Iris pigment epithelial cell (primary cell): ENCODE results near the gene LRRC37A2.
"Not testable (repeated sequence)": the region's sequence is repeated elsewhere in the genome, so short reads cannot be mapped to it uniquely, and the experiment has no call there.

ENCODE experiments used
- DNase-seq: peaks from one replicate; pipeline ENCODE4 v3.0.0-alpha.2; 2011; ENCODE audit warnings: low read depth

Gene LRRC37A2

GRCh38 chr17:46512168-46512567, at the start of gene LRRC37A2:
TSS of gene LRRC37A2 (plus strand) at chr17:46512468. CDS start at chr17:46512713, 245 bp downstream.
- not testable (repeated sequence) for DNase-seq

GRCh38 chr17:46467618-46468017, 44.6 kb upstream of the LRRC37A2 start:
- not testable (repeated sequence) for DNase-seq

- DNase-seq = not testable (repeated sequence)
Observed at GRCh38 chr17:46474489-46474888, 37.8 kb upstream of the LRRC37A2 start.

GRCh38 chr17:46475583-46475982, 36.7 kb upstream of the LRRC37A2 start:
- DNase-seq = not testable (repeated sequence)

GRCh38 chr17:46478823-46479222, 33.4 kb upstream of the LRRC37A2 start:
- not testable (repeated sequence) for DNase-seq

- DNase-seq = not testable (repeated sequence)
Observed at GRCh38 chr17:46481310-46481709, 31.0 kb upstream of the LRRC37A2 start.

GRCh38 chr17:46492021-46492420, 20.2 kb upstream of the LRRC37A2 start:
- not testable (repeated sequence) for DNase-seq

- DNase-seq = not testable (repeated sequence)
Observed at GRCh38 chr17:46499437-46500139, 12.7 kb upstream of the LRRC37A2 start.

GRCh38 chr17:46505896-46506295, 6.4 kb upstream of the LRRC37A2 start:
- DNase-seq = not testable (repeated sequence)

GRCh38 chr17:46534716-46535115, 22.4 kb downstream of the LRRC37A2 start:
- not testable (repeated sequence) for DNase-seq

- not testable (repeated sequence) for DNase-seq
Observed at GRCh38 chr17:46548607-46549006, 36.3 kb downstream of the LRRC37A2 start.

GRCh38 chr17:46559155-46559554, 46.9 kb downstream of the LRRC37A2 start:
- not testable (repeated sequence) for DNase-seq

GRCh38 chr17:46560048-46560447, 47.8 kb downstream of the LRRC37A2 start:
- not testable (repeated sequence) for DNase-seq

GRCh38 chr17:46566284-46566683, 54.0 kb downstream of the LRRC37A2 start:
- DNase-seq = not testable (repeated sequence)

GRCh38 chr17:46566980-46567379, 54.7 kb downstream of the LRRC37A2 start:
- DNase-seq = not testable (repeated sequence)

- DNase-seq = not testable (repeated sequence)
Observed at GRCh38 chr17:46571796-46572195, 59.5 kb downstream of the LRRC37A2 start.

GRCh38 chr17:46579083-46580075, 67.1 kb downstream of the LRRC37A2 start, which contains the start of gene ARL17A:
TSS of gene ARL17A (minus strand) at chr17:46579691. CDS start at chr17:46576322, 3,369 bp downstream.
- DNase-seq = not testable (repeated sequence)

- DNase-seq = not testable (repeated sequence)
Observed at GRCh38 chr17:46580082-46580481, 67.8 kb downstream of the LRRC37A2 start.

GRCh38 chr17:46585444-46585843, 73.2 kb downstream of the LRRC37A2 start:
- not testable (repeated sequence) for DNase-seq

GRCh38 chr17:46590157-46591146, 78.2 kb downstream of the LRRC37A2 start, which contains the start of gene NSF:
TSS of gene NSF (plus strand) at chr17:46590669. CDS start at chr17:46590776, 107 bp downstream.
- DNase-seq = not testable (repeated sequence)

GRCh38 chr17:46591332-46591731, 79.1 kb downstream of the LRRC37A2 start:
- not testable (repeated sequence) for DNase-seq
